OCI-M1 (cell line): ENCODE data around the gene GALM.

Experiments used
- DNase-seq: peaks from one replicate; lab custom pipeline; 2025; lab: John Stamatoyannopoulos, UW

Gene GALM

DNA sequence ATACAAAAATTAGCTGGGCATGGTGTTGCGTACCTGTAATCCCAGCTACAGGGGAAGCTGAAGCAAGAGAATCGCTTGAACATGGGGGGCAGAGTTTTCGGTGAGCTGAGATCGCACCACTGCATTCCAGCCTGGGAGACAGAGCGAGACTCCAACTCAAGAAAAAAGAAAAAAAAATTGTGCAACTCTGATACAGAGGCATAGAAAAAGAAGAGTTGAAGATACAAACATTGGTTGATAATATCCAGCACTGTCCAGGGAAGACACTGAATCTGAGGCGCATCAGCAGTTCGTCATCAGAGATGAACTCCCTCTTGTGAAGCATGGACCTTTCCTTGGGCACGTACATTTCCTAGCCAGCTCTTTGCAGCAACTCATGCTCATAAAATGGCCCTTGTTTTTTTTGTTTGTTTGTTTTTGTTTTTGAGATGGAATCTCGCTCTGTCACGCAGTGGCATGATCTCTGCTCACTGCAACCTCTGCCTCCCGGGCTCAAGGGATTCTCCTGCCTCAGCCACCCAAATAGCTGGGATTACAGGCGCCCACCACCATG lies 16.7 kb upstream of the GALM start:
- DNase-seq = no peak

DNA sequence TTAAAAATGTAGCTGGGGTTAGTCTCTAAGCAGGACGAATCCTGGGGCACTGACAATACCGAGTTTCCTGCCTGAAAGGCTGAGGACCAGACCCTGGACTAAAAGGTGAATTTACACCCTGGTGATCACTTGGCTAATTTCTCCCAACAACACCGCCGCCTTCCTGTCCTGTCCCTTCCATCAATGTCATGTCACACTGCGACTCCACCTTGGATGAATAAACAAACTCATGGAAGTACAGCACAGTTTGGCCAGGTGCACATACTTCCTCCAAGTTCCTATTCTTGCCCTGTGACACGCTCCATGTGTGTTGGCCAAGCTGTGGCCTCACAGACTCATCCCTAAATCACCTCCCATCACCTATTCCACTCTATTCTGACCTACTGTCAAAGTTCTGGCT lies 15.9 kb upstream of the GALM start:
- DNase-seq = no peak

DNA sequence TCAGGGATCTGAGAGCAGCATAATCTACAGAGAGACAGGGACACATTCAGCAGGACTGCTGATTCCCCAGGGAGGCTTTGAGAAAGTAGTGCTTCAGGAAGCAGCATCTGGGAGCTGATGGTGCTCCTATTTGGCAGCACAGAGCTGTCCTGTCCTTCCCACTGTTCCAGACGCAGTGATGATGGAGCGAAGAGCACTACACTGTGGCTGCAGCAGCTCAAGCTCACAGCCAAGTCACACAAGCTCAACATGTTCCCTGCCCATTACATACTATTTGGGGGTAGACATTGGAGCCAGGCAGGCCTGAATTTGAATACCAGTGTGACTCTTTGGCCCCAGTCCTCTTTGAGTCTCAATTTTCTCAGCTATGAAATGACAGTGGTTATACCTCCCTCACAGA lies 15.2 kb upstream of the GALM start:
- no peak for DNase-seq

DNA sequence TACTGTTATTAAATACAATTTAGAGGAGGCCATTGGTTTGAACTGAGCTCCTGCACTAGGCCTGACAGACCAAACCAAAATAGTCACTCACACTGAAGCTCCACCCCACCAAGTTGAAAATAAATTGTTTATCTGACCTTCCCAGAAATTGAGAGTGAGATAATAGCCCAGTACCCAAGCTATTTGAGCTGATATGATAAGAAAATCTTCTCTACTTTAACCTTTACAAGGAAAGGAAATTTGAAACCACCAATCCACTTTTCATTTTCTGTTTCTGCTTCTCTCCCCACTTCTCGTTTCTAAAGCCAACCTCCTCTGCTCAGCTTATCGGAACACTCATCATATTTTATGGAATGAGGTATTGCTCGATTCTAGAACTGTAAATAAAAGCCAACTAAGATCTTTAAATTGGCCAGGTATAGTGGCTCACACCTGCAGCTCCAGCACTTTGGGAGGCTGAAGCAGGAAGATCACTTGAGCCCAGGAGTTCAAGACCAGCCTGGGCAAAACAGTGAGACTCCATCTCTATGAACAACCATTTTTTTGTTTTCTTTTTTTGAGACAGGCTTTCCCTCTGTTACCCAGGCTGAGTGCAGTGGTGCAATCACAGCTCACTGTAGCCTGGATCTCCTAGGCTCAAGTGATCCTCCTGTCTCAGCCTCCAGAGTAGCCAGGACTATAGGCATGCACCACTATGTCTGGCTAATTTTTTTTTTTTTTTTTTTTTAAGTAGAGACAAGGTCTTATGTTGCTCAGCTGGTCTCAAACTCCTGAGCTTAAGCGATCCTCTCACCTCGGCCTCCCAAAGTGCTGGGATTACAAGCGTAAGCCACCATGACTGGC lies 13.3 kb upstream of the GALM start:
- DNase-seq = peak; percentile 97

DNA sequence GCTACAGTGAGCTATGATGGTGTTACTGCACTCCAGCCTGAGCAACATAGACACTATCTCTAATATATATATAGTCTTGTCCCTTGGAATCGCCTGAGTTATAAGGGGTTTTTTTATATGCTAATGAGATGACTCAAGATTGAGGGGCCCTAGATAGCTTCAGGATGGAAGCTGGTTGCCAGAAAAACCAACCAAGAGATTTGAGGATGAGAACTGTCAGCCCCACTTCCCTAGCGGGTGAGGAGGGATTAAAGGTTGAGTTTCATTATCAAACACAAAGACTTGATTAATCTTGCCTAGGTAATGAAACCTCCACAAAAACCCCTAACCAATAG lies 12.6 kb upstream of the GALM start:
- peak; percentile 55 for DNase-seq

DNA sequence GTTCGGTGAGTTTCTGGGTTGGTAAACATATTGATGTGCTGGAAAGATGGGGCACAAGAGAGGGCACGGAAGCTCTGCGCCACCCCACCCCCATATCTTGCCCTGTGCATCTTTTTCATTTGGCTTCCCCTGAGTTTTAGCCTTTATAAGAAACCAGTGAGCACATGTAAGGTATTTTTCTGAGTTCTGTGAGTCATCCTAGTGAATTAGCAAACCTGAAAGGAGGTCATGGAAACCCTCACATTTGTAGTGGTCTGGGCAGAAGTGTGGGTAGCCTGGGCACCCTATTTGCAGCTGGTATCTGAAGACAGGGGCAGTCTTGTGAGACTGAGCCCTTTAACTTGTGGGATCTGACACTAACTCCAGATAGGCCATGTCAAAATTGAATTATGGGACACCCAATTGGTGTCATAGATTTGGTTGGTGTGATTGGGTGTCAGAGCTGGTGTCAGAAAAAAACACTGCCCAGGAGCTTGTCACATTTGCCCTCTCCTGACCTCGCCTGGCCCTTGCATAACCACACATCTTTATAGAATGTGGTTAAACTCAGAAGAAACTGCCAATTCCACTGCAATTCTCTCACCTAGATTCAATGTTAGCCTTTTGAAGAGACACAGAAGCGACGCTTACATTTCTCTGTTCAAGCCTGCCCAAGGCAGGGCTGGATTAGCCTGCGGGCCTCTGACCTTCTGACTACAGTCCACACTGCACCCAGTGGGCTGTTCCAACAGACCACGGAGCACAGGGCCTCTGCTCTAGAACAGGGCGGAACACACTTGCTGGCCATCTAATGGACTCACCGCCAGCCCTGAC lies 12.0 kb upstream of the GALM start:
- peak; percentile 86 for DNase-seq

DNA sequence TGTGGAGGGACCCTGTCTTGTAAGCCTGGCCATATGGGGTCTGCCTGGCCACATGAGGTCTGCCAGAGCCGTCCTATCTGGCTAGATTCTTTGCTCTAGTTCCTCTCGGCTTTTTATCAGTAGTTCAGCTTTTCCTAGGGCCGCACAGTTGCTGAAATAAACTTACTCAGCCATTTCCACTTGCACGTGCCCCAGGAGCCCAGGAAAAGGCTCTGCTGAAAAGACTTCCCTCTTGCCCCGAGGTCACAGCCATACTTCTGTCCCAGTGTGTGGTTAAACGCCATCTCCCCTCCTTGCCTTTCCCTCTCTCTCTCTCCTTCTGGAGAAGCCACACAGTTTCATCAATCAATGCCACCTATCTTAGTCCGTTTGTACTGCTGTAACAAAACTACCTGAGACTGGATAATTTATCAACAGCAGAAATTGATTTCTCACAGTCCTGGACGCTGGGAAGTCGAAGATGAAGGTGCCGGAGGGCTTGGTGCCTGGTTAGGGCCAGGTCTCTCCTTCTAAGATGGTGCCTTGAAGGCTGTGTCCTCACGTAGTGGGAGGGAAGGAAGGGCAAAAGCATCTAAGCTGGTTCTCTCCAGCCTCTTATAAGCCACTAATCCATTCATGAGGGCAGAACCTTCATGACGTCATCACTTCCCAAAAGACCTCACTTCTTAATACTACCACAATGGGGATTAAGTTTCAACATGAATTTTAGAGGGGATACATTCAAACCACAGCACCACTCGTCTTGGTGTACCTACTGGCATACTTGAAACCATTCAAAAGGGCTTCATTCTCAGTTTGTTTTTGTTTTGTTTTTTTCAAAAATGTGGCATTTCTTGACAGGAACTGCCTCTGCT lies 11.2 kb upstream of the GALM start:
- peak; percentile 86 for DNase-seq

DNA sequence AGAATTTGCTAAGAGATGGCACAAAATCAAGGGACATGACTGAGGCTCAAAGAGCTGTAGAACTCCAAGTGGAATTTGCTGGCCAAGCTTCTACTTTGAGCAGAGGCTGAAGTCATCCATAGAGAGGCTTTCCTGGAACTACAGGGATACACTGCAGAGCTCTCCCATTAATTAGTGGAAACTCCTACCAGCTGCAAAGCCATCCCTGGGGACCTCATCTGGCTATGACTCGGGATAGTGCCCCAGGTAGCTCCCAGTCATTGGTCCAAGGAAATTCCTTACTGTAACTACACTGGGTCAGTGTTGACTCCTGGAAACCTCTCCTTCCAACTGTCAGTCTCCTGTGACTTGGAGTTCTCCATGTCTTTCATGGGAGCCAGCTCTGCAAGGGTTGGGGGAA lies 10.5 kb upstream of the GALM start:
- no peak for DNase-seq

DNA sequence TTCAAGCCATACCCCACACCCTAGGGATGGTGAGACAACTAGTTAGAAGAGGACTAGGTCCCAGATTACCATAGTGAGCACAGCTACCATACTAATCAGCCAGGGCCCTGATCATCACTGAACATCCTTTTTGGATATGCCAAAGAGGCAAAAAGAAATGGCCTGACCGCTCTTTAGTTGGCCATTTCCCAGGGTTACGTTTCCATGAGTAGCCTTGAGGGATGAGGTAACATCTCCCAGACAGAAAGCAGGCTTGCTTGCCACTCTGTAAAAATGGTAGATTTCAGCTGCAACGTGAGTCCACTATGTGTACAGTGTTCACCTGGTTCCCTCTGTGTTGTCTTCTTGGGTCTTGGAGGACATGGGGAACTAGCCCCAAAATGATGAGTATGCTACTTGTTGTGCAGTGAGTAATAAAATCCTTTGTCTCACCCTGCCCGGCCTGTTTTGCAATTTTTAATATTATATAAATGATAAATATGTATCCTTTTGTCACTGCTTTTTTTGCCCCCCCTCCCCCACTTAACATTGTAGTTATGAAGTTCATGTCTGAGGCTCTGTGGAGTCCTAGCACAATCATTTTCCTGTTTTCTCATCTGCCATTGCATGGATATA lies 8.9 kb upstream of the GALM start:
- DNase-seq = no peak

DNA sequence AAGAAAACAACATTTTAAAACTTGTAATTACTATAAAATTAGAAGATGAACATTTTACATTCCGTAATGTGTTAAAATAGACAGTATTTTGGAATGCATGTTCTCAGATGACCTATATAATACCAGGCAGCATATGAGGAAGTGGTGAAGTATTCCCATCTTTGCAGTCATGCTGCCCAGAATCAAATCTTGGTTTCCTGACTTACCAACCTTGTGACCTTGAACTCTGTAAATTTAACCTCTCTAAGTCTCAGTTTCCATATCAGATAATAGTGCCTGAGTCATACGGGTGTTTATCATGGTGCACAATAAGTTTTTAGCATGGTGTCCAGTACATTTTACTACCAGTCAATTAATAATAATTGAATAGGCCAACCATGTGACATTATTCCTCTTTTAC lies 7.3 kb upstream of the GALM start:
- DNase-seq = peak; percentile 46

DNA sequence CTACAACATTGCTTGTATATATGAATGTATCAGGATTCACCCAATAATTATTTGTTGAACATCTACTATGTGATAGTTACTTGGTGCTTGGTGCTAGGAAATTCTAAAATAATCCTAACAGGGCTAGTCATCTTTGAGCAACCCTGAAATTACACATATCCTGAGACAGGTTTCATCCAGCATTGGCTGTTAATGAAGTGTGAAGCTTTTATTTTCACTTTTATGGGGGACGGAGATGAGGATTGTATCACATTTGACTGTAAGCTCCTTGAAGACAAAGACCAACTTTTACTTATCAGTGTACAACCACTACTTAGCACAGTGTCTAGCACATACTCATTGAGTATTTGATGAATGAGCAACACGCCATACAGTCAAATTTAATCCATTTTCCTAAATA lies 6.8 kb upstream of the GALM start:
- DNase-seq = no peak

DNA sequence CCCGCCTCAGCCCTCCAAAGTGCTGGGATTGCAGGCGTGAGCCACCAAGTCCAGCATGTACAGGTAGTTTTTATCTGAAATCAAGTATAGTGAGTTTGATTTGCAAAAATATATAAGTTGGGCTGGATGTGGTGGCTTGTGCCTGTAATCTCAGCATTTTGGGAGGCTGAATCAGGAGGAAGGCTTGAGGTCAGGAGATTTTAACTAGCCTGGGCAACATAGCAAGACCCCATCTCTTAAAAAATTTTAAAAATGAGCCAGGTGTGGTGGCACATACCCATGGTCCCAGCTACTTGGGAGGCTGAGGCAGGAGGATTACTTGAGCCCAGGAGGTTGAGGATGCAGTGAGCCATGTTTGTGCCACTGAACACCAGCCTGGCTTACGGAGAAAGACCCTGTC lies 5.6 kb upstream of the GALM start:
- DNase-seq = no peak

DNA sequence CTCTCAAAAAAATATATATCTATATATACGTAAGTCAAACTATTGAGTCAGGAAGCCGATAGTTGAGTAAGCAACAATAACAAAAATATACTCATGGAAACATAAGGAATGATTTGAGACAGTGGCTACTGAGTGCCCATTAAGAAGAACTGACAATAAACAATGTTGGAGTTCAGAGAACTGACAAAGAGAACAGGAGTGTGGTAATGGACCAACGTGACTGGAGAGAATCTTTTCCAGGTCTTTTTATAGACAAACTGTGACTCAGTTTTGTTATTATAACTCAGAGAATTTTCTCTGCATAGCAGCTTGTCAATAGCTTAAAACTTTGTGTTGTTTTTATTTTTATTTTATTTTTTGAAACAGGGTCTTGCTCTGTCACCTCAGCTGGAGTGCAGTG lies 4.6 kb upstream of the GALM start:
- DNase-seq = no peak

DNA sequence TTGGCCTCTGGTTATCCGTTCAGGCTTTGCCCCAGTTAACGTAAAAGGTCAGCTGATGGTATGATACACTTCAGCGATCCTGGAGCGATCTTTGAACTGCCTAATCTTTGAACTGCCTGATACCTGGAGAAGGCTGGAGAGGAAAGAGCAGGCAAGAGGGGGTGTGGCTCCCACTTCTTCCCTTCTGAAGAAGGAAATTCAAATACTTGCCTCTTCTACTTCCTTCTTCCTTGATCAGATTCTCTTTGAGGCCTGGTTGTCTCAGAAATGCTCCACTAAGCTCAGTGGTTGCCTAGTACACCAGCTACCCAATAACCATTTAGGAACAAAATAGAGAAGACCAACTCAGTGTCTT lies 619 bp downstream of the GALM start:
- DNase-seq = peak; percentile 79

DNA sequence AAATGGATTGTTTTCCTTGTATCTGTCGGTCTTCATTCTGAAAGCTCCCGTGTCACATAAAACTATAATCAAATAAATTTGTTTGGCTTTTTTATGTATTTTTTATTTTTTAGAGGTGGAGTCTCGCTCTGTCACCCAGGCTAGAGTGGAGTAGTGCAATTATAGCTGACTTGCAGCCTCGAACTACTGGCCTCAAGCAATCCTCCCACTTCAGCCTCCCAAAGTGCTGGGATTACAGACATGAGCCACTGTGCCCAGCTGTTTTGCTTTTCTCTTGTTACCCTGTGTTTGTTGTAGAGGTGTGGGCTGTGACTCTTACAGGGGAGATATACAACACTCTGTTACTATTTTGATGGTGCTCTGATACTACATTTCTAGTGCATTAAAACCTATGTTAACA lies 2.2 kb downstream of the GALM start:
- no peak for DNase-seq

DNA sequence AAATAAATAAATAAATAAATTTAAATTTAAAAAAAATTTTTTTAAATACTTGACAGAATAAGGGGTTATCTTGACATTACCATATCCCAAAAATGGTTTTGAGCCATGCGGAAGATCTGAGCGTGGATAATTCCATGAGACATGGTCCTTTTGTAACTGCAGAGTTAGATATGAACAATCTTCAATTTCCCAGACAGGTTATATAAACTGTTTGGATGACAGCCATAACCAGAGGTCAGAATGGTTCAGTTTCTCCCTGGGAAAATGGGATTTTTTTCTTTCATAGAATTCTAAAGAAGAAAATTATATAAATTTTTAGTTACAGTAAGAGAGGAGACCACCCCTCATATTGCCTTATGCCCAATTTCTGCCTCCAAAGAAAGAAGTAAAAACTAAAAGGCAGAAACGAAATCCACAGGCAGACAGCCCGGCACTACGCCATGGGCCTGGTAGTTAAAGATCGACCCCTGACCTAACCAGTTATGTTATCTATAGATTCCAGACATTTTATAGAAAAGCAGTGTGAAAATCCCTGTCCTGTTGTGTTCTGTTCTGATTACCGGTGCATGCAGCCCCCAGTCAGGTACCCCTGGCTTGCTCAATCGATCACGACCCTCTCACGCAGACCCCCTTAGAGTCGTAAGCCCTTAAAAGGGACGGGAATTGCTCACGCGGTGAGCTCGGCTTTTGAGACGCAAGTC lies 3.0 kb downstream of the GALM start:
- peak; percentile 67 for DNase-seq

DNA sequence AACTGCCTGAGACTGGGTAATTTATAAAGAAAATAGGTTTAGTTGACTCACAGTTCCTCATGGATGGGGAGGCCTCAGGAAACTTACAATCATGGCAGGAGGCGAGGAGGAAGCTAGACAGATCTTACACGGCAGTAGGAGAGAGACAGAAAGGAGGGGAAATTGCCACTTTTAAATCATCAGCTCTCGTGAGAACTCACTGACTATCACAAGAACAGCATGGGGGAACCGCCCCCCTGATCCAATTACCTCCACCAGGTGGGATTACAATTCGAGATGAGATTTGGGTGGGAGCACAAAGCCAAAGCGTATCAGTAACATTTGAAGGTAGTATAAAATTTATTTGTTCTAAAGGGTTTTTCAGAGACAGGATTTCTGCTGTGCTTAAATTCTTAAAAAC lies 5.4 kb downstream of the GALM start:
- DNase-seq = no peak

DNA sequence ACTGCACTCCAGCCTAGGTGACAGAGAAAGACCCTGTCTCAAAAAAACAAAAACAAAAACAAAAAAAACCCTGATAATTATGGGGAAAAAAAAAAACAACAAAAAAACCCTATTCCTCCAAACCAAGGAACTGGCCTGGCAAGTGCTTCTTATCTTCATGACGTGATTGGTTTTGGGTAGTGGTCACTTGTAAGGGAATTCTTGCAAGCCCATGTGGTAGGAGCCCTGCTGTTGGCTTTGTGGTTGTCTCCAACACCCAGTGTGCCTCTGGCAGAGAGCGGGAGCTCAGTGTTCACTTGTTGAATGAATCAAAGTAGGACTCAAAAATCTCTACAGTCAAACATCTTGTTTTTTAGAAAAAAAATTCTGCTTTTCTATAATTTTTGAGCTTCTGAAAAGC lies 6.0 kb downstream of the GALM start:
- DNase-seq = no peak

DNA sequence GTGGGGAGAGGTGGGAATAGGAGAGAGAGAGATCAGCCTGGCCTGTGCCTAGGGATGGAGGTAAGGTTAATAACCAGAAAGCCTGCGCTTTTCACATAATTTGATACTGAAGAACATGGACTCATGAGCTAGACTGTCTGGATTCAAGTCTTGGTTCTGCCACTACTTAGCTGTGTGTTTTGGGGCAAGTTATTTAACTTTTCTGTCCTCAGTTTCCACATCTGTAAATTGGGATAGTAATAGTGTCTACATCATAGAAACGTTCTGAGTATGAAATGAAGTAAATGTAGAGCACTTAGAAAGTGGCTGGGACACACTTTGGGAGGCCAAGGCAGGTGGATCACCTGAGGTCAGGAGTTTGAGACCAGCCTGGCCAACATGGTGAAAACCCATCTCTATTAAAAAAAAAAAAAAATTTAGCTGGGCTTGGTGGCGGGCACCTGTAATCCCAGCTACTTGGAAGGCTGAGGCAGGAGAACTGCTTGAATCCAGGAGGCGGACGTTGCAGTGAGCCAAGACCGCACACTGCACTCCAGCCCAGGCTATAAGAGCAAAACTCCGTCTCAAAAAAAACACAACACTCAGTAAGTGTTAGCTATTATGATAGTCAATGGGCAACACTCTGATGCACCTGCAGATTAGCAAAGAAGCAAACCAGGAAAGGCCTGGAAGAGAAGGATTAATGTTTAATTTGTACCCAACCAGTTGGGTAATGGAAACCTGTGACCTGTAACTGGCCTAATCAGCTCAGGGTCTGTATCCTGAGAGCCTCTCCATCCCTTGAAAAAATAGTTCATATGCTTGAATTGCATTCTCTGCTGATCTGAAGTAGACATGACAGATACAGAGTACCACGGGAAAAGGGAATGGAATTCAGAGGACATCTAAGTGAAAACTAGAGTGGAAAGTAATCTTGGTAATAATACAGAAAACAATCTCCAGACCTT lies 6.8 kb downstream of the GALM start:
- DNase-seq = no peak

DNA sequence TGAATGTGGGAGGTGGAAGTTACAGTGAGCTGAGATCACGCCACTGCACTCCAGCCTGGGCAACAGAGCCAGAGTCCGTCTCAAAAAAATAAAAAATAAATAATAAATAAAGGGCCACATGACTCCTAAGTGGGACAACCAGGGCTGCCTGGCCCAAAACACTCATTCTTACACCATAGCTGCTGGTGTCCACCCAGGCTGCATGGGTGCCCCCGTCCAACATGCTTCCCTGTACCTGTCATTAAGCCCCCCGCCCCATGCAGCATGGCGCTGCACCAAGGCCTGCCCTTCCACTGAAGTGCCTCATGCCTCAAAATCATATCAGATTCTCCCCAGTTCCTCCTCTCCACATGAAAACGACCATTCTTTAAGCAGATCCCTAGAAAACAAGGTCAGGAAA lies 10.8 kb downstream of the GALM start:
- DNase-seq = no peak
